ENCODE data around the gene WDR89. TPM values are rescaled to one million over a fixed set of nuclear protein-coding genes. Genes with fewer than 3 reads are reported as not detected.
"Not testable (repeated sequence)": the region's sequence is repeated elsewhere in the genome, so short reads cannot be mapped to it uniquely, and the experiment has no call there.

The WDR89 gene
- total RNA-seq, 4 donors from 2014 or later, result 20.3 to 36.4 (median 32.1) TPM

DNA sequence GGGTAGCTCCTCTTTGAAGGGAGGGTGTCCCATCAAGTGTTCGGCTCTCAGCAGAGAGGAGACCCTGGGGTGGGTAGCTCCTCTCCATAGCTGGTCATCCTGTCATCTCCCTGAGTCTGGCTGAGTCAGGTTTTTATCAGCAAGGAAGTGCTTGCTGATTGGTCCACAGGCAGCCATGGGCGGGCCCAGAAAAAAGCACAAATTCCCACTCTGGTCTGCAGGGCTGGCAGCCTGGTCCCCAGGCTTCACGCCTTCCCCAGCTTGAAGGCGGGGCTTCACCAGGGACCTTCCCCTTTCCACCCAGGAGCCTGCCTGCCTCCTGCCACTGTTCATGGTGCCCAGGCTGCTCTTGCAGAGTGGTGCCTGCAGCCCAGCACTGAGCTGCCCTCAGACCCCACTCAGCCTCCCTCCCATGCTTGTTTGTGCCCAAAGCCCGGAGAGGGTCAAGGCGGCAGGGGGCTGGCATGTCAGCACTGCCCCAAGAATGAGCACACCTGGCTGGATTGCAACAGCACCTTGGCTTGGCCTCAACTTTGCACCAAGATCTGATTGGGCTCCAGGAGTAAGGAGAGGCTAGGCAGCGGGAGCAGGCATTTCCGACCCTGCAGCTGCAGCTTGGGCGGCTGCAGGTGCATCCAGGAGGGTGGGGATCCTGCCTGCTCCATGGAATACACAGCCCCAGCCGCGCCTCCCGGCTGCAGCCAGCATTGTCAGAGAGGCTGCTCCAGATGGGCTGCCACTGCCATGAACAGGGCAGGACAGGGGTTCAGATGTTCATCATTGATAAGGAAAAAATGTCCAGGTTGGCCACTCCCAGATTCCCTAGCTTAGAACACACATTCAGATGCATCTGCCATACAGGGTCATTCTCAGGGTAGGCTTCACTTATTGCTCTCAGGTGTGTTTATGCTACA is 22.0 kb upstream of the WDR89 start:
- Histone ChIP-seq H3K4me3 (no peak overlapping the region), H3K27ac (no peak overlapping the region), H3K9me3 (no peaks in the 10 kb centered on the region), H3K4me1 (no peaks in the 10 kb centered on the region), H3K27me3 (no peaks in the 10 kb centered on the region), H3K36me3 (no peaks in the 10 kb centered on the region)
- intact Hi-C loops (cut with DNase I; ENCODE audit: low total_unique reads), result no loop called here
- TF ChIP-seq, protein P1, sequence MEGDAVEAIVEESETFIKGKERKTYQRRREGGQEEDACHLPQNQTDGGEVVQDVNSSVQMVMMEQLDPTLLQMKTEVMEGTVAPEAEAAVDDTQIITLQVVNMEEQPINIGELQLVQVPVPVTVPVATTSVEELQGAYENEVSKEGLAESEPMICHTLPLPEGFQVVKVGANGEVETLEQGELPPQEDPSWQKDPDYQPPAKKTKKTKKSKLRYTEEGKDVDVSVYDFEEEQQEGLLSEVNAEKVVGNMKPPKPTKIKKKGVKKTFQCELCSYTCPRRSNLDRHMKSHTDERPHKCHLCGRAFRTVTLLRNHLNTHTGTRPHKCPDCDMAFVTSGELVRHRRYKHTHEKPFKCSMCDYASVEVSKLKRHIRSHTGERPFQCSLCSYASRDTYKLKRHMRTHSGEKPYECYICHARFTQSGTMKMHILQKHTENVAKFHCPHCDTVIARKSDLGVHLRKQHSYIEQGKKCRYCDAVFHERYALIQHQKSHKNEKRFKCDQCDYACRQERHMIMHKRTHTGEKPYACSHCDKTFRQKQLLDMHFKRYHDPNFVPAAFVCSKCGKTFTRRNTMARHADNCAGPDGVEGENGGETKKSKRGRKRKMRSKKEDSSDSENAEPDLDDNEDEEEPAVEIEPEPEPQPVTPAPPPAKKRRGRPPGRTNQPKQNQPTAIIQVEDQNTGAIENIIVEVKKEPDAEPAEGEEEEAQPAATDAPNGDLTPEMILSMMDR (IDR thresholded peaks at IDR 0.05), result no peak
- no peak for TF ChIP-seq POLR2A (IDR thresholded peaks at IDR 0.05)
- no peak for DNase-seq

DNA sequence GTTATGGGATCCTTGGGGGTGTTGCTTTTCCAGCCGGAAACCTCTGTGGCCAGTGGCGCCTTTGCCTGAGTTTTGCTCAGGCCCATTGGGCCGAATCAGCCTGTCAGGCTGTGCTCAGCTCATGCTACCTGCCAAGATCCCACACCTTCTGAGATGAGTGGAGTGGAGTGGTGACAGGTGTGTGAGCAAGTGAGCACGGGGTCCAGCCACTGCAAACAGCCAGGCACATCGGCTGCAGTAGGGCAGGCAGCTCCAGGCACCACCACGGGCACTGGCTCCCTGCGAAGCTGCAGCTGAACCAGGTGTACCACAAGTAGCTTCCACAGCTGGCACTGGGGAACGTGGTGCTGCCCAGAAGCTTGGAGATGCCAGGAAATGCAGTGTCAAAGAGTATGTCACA is 21.1 kb upstream of the WDR89 start:
- H3K27ac ChIP-seq, result no peak overlapping the region
- intact Hi-C loops (cut with DNase I; ENCODE audit: low total_unique reads), result no loop called here
- H3K27me3 ChIP-seq, result no peaks in the 10 kb centered on the region
- TF ChIP-seq POLR2A (IDR thresholded peaks at IDR 0.05), result no peak
- TF ChIP-seq, protein P1 (IDR thresholded peaks at IDR 0.05), result no peak
- H3K4me1 ChIP-seq, result no peaks in the 10 kb centered on the region
- H3K9me3 ChIP-seq, result no peaks in the 10 kb centered on the region
- no peaks in the 10 kb centered on the region for H3K36me3 ChIP-seq
- H3K4me3 ChIP-seq, result no peak overlapping the region
- no peak for DNase-seq

DNA sequence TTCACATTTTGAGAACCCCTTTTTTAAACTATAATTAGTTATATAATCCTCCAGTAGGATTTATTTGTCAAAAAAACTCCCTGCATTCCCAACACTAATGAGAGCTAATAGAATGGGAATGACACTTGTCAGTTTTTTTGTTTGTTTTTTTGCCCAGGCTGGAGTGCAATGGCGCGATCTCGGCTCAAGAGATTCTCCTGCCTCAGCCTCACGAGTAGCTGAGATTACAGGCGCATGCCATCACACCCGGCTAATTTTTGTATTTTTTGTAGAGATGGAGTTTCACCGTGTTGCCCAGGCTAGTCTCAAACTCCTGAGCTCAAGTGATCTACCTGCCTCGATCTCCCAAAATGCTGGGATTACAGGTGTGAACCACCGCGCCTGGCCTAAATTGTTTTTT is 20.2 kb upstream of the WDR89 start:
- H3K4me3 ChIP-seq; H3K27ac ChIP-seq; H3K36me3 ChIP-seq; intact Hi-C loops (cut with DNase I; ENCODE audit: low total_unique reads); H3K4me1 ChIP-seq; H3K27me3 ChIP-seq; H3K9me3 ChIP-seq; DNase-seq: not testable (repeated sequence)

DNA sequence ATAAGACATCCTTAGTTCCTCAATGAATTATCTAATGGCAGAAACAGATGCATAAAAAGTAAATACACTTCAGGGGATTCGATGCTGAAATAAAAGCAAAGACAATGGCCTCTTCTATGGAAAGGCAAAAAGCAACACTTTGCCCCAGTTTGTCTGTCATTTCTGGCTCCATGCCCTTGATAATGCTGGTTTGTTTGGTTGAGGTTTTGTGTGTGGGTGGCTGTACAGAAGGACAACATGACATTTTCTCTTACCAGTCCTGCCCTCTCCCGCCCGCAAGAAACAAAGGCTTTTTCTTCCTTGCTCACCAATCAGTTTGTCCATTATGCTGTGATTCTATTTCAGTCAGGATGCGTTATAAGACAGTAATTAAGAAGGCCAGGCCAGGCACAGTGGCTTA is 18.1 kb upstream of the WDR89 start:
- no peaks in the 10 kb centered on the region for H3K27me3 ChIP-seq
- intact Hi-C loops (cut with DNase I; ENCODE audit: low total_unique reads), result no loop called here
- TF ChIP-seq, protein P1 (IDR thresholded peaks at IDR 0.05), result no peak
- TF ChIP-seq POLR2A (IDR thresholded peaks at IDR 0.05), result no peak
- H3K4me1 ChIP-seq, result no peaks in the 10 kb centered on the region
- no peaks in the 10 kb centered on the region for H3K9me3 ChIP-seq
- H3K27ac ChIP-seq, result no peak overlapping the region
- H3K36me3 ChIP-seq, result no peaks in the 10 kb centered on the region
- DNase-seq, result no peak
- H3K4me3 ChIP-seq, result no peak overlapping the region

DNA sequence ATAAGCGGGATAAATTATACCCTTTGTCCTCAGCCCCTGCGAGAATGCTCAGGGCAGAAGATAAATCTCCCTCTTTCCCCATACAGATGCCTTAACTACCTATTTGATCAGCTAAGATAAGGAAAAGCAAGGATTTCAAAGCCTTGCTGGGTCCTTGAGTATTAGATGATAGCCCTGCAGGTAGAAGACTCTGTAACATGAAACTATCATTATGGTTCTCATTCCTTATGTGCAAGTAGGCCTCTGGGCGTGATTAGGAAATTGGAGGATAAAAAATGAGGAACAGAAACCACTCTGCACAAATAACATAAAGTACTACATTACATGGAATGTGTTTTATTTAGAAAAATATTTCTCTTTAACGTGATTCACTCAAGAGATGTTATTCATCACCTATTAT is 14.5 kb upstream of the WDR89 start:
- TF ChIP-seq, protein P1 (IDR thresholded peaks at IDR 0.05), result no peak
- TF ChIP-seq POLR2A (IDR thresholded peaks at IDR 0.05), result no peak
- Histone ChIP-seq H3K9me3 (no peaks in the 10 kb centered on the region), H3K4me3 (no peak overlapping the region), H3K36me3 (no peaks in the 10 kb centered on the region), H3K4me1 (no peaks in the 10 kb centered on the region), H3K27ac (no peak overlapping the region), H3K27me3 (no peaks in the 10 kb centered on the region)
- DNase-seq, result no peak
- intact Hi-C loops (cut with DNase I; ENCODE audit: low total_unique reads), result no loop called here

All from uterus (tissue), 4 donors.